GM21447 (cell line): Measurements from ENCODE around the gene RPS6KA4.

Experiments
- ATAC-seq: cut with Tn5 transposase; IDR thresholded peaks from one replicate; pipeline ENCODE4 v1.9.1; 2021; ENCODE audit not compliant: unreplicated experiment

Gene RPS6KA4

DNA sequence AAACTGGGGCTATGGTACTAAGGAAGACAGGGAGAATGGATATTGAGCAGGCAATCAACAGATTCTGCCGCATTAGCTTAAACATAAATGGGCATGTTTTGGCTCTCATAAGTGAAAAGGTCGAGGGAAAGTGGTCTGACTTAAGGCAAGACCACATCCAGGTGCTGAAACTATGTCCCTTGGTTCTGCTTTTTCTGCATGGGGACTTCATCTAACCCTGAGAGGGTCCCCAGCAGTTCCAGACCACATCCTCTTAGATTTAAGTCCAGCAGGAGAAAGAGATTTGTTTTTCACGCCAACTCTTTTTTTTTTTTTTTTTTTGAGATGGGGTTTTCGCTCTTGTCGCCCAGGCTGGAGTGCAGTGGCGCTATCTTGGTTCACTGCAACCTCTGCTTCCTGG is 5.5 kb downstream of the RPS6KA4 start:
- no peak for ATAC-seq

DNA sequence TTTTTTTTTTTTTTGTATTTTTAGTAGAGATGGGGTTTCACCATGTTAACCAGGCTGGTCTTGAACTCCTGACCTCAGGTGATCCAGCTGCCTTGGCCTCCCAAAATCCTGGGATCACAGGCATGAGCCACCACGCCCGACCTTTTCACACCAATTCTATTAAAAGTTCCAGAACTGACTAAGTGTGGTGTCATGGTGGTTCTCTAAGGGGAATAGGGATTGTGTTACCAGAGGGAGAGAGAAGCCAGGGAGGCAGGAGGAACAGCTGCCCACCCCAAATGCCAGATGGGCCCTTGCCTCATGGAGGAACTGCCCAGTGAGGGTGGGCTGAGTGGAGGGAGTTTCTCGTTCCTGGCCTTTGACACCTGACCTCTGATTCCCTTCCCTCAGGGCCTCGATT is 5.9 kb downstream of the RPS6KA4 start:
- no peak for ATAC-seq

DNA sequence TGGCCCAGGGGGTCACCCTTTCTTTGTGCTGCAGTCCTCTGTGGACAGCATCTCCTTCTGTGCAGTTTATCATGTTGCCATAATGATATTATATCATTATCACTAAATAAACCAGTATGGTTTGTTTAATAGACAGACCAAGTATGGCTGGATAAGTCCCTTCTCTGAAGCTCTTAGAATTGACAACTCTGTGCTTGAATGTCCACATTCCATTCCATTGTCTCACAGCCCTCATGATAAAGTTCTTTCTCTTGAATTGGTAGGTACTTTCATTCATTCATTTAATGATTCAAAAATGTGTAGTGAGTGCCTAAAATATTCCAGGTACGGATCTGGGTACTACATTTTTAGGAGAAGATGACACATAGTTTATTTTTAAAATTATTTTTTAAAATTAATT is 7.8 kb downstream of the RPS6KA4 start:
- ATAC-seq, result no peak

DNA sequence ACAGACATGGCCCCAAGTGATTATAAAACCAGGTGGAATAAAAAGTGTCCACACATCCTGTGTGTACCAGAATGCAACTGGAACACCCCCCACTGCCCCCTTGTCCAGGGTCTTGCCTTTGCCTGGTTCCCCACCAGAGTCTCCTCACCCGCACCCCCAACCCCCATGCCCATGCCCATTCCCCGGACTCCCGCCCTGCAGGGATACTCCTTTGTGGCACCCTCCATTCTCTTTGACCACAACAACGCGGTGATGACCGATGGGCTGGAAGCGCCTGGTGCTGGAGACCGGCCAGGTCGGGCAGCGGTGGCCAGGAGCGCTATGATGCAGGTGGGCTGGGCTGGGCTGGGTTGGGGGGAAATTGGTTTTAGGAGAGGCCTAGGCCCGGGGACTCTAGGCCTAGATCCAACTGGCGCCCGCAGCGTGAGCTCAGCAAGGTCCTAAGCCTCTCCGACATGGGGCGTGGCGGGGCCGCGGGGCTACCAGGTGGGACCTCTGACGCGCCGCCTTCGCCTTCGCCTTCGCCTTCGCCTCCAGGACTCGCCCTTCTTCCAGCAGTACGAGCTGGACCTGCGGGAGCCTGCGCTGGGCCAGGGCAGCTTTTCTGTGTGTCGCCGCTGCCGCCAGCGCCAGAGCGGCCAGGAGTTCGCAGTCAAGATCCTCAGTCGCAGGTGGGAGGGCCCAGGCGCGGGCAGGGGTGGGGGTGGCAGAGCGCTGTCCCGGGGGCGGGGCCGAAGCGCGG is 9.1 kb downstream of the RPS6KA4 start:
- no peak for ATAC-seq

DNA sequence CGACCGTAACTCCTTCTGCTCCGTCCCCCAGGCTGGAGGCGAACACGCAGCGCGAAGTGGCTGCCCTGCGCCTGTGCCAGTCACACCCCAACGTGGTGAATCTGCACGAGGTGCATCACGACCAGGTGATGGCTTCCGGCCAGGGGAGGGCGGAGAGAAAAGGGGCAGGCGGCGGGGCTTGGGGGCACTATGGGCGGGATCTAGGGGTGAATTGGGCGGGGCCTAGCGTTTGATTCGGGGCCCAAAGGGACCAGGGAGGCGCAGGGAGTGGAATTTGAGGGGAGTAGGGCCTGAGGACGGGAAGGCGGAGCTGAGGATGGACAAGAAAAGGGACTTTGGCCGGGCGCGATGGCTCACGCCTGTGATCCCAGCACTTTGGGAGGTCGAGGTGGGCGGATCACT is 9.7 kb downstream of the RPS6KA4 start:
- no peak for ATAC-seq

DNA sequence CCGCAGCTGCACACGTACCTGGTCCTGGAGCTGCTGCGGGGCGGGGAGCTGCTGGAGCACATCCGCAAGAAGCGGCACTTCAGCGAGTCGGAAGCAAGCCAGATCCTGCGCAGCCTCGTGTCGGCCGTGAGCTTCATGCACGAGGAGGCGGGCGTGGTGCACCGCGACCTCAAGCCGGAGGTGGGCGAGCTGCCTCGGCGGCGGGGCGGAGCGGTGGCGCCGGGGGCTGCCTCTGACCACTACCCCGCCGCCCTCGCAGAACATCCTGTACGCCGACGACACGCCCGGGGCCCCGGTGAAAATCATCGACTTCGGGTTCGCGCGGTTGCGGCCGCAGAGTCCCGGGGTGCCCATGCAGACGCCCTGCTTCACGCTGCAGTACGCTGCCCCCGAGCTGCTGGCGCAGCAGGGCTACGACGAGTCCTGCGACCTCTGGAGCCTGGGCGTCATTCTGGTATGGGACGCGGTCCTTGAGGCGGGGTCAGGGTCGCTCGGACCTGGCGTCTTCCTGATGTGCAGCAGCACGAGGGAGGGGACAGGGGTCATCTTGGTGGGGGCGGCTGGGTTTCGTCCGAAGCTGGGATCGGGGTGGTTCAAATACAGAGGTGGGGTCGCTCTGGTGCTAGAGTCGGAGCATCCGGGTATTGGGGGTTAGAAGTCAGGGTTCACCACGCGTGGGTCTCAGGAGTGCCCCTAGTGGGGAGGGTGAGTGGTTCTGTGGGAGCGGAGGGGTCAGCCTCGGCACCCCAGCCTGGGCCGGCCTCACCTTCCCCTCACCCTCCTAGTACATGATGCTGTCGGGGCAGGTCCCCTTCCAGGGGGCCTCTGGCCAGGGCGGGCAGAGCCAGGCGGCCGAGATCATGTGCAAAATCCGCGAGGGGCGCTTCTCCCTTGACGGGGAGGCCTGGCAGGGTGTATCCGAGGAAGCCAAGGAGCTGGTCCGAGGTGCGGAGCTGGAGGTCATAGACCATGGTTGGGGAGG is 10.8 kb downstream of the RPS6KA4 start:
- ATAC-seq, result no peak

DNA sequence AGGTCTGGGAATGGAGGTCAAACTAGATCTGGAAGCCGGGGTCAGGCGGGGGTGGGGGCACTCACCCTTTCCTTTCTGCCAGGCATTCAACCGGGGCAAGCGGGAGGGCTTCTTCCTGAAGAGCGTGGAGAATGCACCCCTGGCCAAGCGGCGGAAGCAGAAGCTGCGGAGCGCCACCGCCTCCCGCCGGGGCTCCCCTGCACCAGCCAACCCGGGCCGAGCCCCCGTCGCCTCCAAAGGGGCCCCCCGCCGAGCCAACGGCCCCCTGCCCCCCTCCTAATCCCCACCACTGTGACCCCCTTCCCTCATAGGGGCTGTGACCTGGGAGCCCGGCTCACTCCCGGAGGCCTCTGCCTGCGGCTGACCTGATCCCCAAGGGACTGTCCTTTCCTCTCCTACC is 12.2 kb downstream of the RPS6KA4 start:
- ATAC-seq, result no peak

DNA sequence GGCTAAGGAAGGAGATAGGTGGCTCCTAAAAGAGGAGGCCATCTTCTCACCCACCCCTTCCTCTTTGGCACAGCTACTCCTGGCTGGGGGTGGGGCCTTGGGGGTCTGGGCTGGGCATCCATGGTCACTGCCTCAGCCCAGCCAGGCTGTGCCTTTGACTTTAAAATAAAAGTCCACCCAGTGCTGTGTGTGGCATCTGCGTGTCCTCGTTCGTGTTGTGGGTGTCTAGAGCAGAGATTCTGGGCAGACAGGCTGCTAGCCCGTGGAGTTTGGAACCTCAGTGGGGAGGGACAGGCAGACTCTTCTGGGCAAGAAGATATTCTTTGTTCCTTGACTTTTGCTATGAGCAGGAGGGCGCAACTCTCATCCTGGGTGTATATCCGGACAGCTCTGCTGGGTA is 13.1 kb downstream of the RPS6KA4 start:
- ATAC-seq, result no peak

DNA sequence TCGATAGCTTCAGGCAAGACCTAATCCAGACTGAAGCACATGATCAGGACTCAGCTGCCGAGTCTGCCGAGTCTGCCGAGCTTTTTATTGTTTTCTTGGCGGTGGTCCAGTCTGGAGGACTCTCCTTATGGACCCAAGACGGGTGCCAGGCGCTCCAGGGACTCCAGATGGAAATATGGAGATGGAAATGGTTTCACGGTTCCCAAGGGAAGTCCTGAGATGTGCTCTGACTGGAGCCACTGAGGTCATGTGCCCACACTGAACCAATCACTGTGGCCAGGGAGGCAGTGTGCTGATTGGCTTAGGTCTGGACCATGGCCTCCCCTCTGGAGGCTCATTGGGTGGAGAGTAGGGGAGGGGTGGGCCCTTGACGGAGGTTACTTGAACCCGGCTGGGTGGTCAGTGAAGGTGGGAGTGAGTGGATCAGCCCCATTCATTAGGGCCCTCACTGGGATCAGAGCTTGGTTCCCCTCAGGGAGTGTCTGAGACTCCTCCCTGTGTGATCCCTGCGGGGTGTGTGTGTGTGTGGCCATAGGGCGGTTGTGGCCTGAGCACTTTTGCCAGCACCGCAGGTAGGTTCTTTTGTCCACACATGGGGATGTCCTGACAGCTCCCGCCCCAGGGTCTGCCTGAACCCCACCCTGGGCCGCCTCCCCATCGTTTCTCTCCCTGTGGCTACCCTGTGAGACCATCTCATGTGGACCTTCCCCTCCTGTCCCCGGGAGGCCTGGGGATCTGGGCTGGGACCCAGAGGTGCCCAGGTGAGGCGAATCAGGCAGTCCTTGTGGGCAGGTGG is 14.0 kb downstream of the RPS6KA4 start:
- ATAC-seq, result no peak

DNA sequence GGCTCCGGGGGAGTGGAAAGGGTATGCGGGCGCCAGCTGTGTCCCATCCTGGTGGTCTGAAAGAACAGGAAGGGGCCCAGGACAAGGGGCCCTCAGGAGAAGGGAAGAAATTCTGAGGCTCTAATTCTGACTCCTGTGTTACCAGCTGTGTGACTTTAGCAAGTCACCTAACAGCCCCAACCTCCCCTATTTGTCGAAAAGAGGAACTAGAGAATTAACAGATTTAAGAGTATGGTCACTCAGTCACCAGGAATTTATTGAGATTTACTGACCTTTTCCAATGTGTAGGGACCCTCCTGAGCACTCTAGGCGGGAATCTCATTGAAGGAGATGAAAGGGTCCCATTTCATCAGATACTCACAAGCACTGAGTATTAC is 14.6 kb downstream of the RPS6KA4 start:
- ATAC-seq, result no peak

DNA sequence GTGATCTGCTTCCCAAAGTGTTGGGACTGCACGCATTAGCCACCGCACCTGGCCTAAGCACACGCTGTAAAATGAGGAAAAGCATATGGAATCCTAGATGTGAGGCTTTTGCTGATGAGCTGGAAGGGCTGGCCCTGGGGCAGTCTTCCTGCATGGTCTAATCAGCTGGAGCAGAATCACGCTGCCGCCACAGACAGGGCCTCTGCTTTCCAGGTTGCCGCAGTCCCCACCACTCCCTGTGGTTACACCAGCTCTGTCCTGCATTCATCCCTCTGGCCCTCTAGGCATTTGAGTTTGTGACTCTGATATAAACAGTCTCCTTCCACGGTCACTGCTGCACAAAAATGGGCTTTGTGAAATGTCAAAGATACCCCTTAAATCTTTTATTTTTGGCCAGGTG is 17.1 kb downstream of the RPS6KA4 start:
- no peak for ATAC-seq

DNA sequence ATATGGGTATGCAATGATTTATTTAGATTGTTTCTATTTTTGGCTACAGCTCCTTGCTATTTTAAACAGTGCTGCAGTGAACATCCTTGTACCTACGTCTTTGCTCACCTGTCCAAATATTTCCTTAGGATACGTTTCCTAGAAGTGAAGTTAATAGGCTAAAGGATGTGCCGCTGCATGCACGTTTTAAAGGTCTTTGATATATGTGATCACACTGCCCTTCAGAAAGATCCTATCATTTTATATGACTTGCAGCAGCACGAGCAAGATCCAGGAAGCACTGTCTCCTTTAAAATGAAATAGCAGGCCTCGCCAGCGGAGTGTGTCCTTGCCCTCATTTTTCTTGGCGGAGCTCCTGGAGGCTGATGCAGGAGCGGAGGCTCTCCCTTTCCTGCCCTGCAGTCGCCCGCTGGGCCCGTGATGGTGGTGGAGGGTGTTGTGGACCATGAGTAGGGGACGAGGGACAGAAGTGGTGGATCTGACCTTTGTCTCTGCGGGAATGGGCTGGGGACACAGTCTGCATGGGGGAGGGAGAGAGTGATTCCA is 19.4 kb downstream of the RPS6KA4 start:
- ATAC-seq, result no peak

DNA sequence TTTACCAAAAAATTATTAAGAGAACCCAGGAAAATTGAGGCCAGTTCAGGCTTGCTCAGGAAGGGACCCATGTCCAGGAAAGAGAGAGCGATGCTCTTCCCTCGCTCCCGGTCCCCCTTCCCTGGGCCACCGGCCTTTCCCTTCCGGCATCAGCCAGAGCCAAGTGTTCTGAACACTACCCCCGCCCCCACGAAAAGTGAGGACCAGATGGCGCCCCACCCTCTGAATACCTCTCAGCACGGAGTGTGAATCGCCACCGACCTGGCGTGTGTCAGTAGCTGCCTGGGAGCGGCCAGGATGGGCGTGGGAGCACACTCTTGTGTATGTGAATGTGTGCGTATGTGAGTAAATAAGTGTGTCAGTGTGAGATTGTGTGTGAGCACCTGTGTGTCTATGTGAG is 20.2 kb downstream of the RPS6KA4 start:
- ATAC-seq, result no peak

DNA sequence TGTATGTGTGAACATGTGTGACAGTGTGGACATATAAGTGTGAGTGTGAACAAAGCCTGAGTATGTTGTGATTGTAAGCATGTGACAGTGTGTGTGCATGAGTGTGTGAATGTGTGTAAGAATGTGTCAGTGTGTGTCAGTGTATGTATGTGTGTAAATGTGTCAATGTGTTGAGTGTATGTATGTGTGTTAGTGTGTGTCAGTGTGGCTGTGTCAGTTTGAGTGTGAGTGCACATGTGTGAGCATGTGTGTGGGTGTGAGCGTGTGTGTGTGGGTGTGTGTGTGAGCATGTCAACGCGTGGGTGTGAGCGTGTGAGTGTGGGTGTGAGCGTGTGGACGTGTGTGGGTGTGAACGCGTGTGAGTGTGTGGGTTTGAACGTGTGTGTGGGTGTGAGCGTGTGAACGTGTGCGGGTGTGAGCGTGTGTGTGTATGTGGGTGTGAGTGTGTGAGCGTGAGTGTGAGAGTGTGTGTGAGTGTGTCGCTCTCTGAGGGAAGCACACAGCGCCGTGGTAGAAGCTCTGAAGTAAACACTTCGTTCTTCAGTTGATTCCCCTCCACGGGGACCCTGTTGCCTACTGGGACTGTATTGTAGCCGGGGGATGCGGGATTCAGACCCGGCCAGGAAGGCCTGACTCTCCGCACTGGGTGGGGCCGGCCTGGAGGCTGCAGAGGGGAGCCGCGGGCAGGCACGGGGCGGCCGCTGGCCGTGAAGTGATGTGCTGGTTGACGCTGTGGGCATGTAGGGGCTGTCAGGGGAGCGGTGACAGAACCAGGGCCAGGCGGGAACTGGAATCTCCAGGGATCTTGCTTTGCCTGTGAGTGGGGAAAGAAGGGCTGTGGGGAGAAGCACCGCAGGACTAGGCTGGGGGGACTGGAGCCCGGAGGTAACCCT is 21.1 kb downstream of the RPS6KA4 start:
- no peak for ATAC-seq

DNA sequence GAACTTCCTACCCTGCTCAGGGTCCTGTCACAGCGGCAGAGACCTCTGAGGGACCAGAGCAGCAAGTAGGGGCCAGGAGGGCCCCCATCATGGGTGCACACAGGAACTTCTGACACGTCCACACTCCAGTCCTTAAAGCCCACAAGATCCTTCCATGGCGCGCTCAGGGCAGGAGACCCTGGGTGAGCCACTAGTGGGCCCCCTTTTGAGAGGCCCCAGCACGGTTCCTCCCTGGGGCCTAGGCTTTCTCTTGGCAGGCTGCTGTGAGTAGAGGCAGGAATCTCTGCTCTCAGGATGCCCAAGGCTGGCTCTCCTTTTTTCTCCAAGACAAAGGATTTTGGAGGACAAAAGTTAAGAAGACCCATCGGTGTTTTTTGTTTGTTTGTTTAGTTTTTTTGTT is 22.4 kb downstream of the RPS6KA4 start:
- ATAC-seq, result no peak

DNA sequence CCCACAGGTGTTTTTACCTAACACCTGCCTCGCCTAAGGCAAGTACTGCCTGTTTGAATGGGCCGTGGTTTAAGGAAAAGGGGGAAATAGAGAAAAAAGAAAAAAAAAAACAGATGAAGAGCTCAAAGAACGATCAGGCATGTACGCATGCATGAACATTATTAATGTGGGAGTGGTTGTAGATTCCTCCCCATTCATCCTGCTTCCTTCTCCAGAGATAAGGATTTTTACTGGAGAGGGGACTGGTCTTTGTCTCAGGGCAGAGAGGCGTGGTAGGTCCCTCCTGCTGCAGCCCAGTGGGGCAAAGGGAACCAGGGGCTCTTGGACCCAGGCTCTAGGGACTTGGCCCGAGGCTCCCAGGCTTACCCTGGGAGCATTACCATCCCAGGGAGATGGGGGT is 23.1 kb downstream of the RPS6KA4 start:
- no peak for ATAC-seq

DNA sequence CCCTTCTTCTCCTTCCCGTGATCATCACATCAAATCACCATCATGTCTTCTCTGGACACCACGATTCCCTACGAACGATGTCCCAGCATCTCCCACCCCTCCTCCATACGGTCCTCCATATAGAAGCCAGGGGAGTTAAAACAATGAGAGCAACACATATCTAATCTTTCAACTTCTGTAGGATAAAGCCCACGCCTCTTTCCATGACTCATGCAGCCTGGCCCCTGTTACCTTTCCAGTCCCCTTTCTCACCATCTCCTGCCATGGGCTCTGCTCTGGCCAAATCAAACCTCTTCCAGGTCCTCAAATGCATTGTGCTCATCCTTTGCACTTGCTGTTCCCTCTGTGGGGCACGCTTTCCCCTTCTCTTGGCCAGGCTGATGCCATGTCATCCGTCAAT is 23.6 kb downstream of the RPS6KA4 start:
- no peak for ATAC-seq

DNA sequence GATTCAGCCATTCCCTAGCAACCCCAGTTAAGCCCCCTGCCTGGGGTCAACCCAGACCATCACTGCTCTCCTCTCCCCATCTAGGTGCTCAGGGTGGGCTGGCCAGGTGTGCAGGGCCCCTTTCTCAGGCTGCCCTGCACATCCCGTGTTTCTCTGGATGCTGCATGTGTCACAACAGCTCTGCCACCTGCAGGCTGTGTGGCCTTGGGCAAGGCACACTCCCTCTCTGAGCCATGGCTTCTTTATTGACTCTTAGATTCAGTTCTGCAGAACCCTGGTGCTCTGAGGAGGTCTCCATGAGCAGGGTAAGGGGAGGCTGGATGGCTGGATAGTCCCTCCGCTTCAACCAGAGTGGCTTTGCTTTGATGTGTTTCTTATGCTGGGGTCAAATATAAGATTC is 24.6 kb downstream of the RPS6KA4 start:
- no peak for ATAC-seq

DNA sequence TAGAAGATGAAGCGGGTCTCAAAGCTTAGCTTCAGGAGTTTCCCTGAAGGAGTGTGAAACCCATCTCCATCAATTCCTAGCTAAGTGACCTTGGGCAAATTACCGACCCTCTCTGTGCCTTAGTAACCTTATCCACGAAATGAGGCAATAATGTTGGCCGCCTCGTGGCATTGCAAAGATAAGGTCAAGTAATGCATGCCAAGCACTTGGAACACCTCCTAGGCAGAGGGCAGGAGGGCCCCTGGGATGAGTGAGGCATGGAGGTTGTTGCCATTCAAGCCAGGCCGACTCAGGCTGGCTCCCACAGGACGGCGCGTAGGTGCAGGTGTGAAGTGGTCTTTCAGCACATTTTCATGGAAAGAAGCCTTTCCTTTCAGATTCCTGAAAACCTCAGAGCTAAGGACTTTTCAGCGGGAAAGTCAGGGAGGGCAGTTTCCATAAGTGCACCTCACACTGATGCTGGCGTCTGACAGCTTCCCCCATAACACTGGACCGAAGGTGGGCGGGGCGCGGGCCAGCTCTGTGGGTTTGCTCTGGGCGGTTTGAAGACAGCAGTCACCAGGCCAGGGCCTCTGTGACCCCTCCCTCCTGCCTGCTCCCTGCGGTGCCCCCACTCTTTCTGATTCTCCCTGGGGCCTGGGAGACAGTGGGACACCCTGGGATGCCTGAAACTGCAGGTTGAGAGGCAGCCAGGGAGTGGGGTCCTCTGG is 25.2 kb downstream of the RPS6KA4 start:
- no peak for ATAC-seq
